Measurements from ENCODE around the gene KLC1. TPM values are rescaled to one million over a fixed set of nuclear protein-coding genes. Genes with fewer than 3 reads are reported as not detected.
"Not testable (repeated sequence)": the region's sequence is repeated elsewhere in the genome, so short reads cannot be mapped to it uniquely, and the experiment has no call there.

Gene KLC1
- total RNA-seq, 2 experiments from 2014 or later: 97.5 to 101 TPM

- ATAC-seq (peak; percentile 76), DNase-seq (peak; percentile 75)
- peaks cover 19% of the 10 kb centered on the region for H3K27me3 Mint-ChIP-seq
- TF ChIP-seq CTCF (IDR thresholded peaks at IDR 0.05): peak; percentile 3
- POLR2A ChIA-PET: interaction anchor here (1.0 to 1.9 kb wide), 2 partner anchors 18 to 71 kb away, joined by 3 to 9 read pairs; no protein-coding TSS in a partner anchor
- peaks cover 5% of the 10 kb centered on the region for H3K36me3 Mint-ChIP-seq (ENCODE audit: low read depth)
- intact Hi-C loops (cut with micrococcal nuclease): no loop called here
- peak overlapping the region; percentile 43 for H3K4me3 Mint-ChIP-seq
- H3K9me3 Mint-ChIP-seq: peaks cover 8% of the 10 kb centered on the region
- peaks cover 17% of the 10 kb centered on the region for H3K4me1 Mint-ChIP-seq (ENCODE audit: low read depth)
- H3K27ac Mint-ChIP-seq: no peak overlapping the region
- CTCF ChIA-PET: interaction anchor here (0.8 to 1.0 kb wide), 2 partner anchors 21 to 38 kb away, joined by 3 read pairs; no protein-coding TSS in a partner anchor
These were observed 21.9 kb upstream of the KLC1 start for GRCh38 chr14:103606963-103607668.

- ATAC-seq (peak; percentile 5), DNase-seq (no peak)
- CTCF ChIA-PET: interaction anchor here (0.8 kb wide), 1 partner anchor 38 kb away, joined by 3 read pairs; no protein-coding TSS in a partner anchor
- H3K9me3 Mint-ChIP-seq: peaks cover 8% of the 10 kb centered on the region
- H3K4me1 Mint-ChIP-seq (ENCODE audit: low read depth): peaks cover 17% of the 10 kb centered on the region
- H3K4me3 Mint-ChIP-seq: peak overlapping the region; percentile 43
- intact Hi-C loops (cut with micrococcal nuclease): no loop called here
- no peak overlapping the region for H3K27ac Mint-ChIP-seq
- peaks cover 5% of the 10 kb centered on the region for H3K36me3 Mint-ChIP-seq (ENCODE audit: low read depth)
- no peak for TF ChIP-seq CTCF (IDR thresholded peaks at IDR 0.05)
- POLR2A ChIA-PET: interaction anchor here (1.9 kb wide), 1 partner anchor 17 kb away, joined by 9 read pairs; no protein-coding TSS in a partner anchor
- peaks cover 19% of the 10 kb centered on the region for H3K27me3 Mint-ChIP-seq
These were observed 21.2 kb upstream of the KLC1 start for GRCh38 chr14:103607822-103608221.

- intact Hi-C loops (cut with micrococcal nuclease); CTCF ChIA-PET; H3K4me3 Mint-ChIP-seq; H3K36me3 Mint-ChIP-seq (ENCODE audit: low read depth); H3K9me3 Mint-ChIP-seq; H3K27ac Mint-ChIP-seq; DNase-seq; ATAC-seq; POLR2A ChIA-PET: not testable (repeated sequence)
- H3K4me1 Mint-ChIP-seq (ENCODE audit: low read depth): peaks cover 17% of the 10 kb centered on the region
- H3K27me3 Mint-ChIP-seq: peaks cover 19% of the 10 kb centered on the region
These were observed 19.9 kb upstream of the KLC1 start for GRCh38 chr14:103609081-103609480.

DNA sequence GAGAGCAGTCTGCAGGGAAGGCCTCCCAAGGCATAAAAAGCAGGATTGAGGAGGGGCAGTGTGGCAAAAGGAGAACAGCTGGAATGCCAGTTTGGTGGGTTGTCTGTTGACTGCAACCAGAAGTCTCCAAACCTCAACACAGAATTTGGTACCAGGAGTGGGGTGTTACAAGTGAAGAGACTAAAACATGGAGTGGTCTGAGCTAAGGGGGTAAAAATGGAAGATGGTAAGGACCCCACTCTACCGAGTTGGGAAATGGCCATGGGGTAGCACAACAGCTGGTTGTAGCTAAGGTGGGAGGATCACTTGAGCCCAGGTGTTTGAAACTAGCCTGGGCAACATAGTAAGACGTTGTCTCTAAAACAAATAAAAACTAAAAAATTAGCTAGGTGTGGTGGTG is 17.8 kb upstream of the KLC1 start:
- ChIA-PET POLR2A (interaction anchor here (0.7 to 1.6 kb wide), 2 partner anchors 49 to 100 kb away, joined by 3 read pairs; no protein-coding TSS in a partner anchor), CTCF (interaction anchor here (0.8 kb wide), 1 partner anchor 27 kb away, joined by 3 read pairs; no protein-coding TSS in a partner anchor)
- peaks cover 17% of the 10 kb centered on the region for H3K4me1 Mint-ChIP-seq (ENCODE audit: low read depth)
- TF ChIP-seq CTCF (IDR thresholded peaks at IDR 0.05): no peak
- H3K36me3 Mint-ChIP-seq (ENCODE audit: low read depth): peaks cover 5% of the 10 kb centered on the region
- no peak overlapping the region for H3K27ac Mint-ChIP-seq
- DNase-seq (no peak), ATAC-seq (no peak)
- H3K4me3 Mint-ChIP-seq: no peak overlapping the region
- intact Hi-C loops (cut with micrococcal nuclease): no loop called here
- H3K27me3 Mint-ChIP-seq: peaks cover 19% of the 10 kb centered on the region
- peaks cover 8% of the 10 kb centered on the region for H3K9me3 Mint-ChIP-seq

DNA sequence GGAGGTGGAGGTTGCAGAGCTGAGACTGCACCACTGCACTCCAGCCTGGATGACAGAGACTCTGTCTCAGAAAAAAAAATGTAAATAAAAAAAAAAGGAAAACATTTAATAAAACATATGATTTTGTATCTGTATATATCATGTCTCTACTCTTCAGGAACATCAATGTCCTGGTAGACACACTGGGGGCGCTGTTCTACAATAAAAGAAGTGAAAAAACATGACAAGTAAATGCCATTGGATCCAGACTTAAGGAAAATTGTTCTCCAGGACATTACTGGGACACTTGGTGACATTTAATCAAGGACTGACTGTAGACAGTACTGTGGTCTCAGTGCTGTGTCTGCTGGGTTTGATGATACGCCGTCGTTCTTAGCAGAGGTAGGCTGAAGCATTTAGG is 15.5 kb upstream of the KLC1 start:
- ATAC-seq: no peak
- H3K27me3 Mint-ChIP-seq: peaks cover 5% of the 10 kb centered on the region
- DNase-seq: peak; percentile 25
- ChIA-PET CTCF (interaction anchor here (0.9 kb wide), 1 partner anchor 66 kb away, joined by 4 read pairs; no protein-coding TSS in a partner anchor), POLR2A (interaction anchor here (0.5 kb wide), 1 partner anchor 28 kb away, joined by 3 read pairs; no protein-coding TSS in a partner anchor)
- no peaks in the 10 kb centered on the region for H3K4me1 Mint-ChIP-seq (ENCODE audit: low read depth)
- peaks cover 5% of the 10 kb centered on the region for H3K36me3 Mint-ChIP-seq (ENCODE audit: low read depth)
- no peak overlapping the region for H3K4me3 Mint-ChIP-seq
- peak; percentile 26 for TF ChIP-seq CTCF (IDR thresholded peaks at IDR 0.05)
- intact Hi-C loops (cut with micrococcal nuclease): no loop called here
- no peak overlapping the region for H3K27ac Mint-ChIP-seq
- H3K9me3 Mint-ChIP-seq: peaks cover 8% of the 10 kb centered on the region
